Bone marrow (tissue), 2 donors: ENCODE measurements around the gene C11orf52.
A peak's percentile ranks its signal among the peaks of the same experiment; 100 is the strongest.
"Not testable (repeated sequence)": the region's sequence is repeated elsewhere in the genome, so short reads cannot be mapped to it uniquely, and the experiment has no call there.

Source experiments
- DNase-seq, 2 donors: peaks; one replicate each; lab custom pipeline; 2025; lab: John Stamatoyannopoulos, UW

Gene C11orf52

GRCh38 chr11:111913031-111913861 is 5.5 kb upstream of the C11orf52 start:
- DNase-seq, result no peak

DNA sequence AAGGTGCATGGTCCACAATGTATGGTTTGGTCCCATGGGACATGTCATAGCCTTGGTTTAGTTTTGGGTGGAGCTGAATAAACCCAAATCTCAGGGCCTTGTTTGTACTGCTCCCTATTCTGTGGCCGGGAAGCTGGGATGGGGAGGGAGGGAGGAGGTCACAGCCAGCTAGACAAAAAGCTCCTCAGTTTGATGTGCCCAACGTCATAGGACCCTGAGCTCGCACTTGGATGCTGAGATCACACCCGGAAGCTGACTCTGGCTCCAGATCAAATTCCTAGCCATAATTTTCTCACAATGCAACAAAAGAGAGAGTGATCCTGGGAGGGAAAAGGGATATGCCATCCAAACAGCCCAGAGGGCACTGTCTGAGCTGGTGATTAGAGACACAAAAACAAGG is 4.7 kb upstream of the C11orf52 start:
- DNase-seq, result no peak

DNA sequence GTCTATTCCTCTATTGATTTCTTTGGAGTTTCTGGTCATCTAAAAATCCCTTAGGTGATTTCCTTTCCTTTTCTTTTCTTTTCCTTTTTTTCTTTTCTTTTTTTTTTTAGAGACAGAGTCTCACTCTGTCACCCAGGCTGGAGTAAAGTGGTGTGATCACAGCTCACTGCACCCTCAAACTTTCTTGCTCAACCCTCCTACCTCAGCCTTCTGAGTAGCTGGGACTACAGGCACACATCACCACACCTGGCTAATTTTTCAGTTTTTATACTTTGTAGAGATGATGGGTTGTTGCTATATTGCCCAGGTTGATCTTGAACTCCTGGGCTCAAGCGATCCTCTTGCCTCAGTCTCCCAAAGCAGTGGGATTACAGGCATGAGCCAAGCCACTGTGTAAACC is 1.9 kb upstream of the C11orf52 start:
- DNase-seq, result no peak

- DNase-seq, result no peak
These were observed 1.4 kb upstream of the C11orf52 start for GRCh38 chr11:111917312-111917711.

DNA sequence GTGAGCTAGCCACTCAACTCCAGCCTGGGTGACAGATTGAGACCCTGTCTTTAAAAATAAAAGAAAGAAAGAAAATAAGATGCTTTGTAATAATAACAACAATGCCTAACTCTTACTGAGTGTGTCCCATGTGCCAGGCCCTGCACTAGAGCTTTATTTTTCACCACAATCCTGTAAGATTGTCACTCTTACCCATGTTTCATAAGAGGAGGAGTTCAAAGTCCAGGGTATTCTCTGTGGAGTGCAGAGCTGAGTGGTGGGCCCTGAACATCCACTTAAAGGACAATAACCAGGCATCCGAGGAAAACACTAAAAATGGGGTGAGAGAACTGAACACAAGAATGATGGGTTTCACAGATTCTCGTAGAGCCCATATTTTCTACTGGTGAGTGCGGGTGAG is 925 bp upstream of the C11orf52 start:
- no peak for DNase-seq

- DNase-seq, result no peak
These were observed 2.2 kb downstream of the C11orf52 start for GRCh38 chr11:111920908-111921307.

DNA sequence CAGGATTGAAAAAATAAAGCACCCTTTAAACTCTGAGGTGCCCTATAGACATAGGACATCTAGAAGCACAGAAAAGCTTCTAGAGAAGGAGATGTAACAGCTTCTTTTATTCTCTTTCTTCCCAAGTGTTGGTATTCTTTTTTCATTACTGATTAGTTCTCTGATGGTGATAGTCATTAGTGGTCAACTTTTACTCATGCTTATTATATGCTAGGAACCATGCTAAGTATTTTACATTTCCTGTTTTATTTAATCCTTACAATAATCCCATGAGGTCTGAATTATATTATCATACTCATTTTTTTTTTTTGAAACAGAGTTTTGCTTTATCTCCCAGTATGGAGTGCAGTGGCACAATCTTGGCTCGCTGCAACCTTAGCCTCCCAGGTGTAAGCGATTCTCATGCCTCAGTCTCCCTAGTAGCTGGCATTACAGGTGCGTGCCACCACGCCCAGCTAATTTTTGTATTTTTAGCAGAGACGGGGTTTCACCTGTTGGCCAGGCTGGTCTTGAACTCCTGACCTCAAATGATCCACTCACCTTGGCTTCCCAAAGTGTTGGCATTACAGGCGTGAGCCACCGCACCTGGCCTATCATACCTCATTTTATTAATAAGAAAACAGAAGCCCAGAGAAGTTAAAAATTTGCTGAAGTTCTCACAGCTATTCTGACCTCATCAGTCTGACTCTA is 3.0 kb downstream of the C11orf52 start:
- DNase-seq, result no peak

DNA sequence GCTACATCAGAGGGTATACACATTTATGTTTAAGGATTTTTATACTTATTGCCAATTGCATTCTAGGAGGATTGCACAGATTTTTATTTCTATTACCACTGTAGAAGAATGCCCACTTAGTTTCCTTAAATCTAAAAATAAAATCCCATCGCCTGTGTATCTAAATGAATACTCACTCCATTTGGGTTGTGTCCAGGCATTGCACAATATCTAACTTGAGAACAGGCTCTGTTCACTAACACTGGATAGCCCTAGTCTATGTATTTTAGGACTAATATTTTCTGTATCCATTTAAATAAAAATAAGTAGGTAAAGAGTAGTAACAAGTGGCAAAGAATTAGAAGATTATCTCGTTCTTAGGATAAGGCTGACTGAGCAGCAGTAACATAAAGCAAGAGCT is 4.1 kb downstream of the C11orf52 start:
- DNase-seq, result no peak

DNA sequence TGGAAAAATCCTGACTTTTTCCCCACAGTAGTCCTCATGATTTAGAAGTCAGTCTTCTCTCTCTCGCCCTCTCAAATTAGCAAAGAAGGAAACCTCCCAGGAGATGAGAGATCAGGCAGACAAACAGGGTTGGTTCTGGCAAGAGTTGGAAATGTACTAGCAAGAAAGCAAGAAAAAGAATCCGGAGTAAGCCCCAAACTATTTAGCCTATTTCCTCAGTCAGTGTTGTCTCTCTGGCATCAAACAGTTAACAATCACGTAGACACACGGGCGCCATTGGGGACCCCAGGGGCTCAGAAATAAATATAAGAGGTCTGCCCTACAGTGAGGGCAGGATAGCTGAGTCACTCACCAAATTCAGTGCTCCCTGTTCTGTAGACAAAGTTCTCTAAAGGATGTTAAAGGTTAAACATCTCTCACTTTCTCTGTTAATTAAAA is 4.7 kb downstream of the C11orf52 start:
- DNase-seq, result no peak

DNA sequence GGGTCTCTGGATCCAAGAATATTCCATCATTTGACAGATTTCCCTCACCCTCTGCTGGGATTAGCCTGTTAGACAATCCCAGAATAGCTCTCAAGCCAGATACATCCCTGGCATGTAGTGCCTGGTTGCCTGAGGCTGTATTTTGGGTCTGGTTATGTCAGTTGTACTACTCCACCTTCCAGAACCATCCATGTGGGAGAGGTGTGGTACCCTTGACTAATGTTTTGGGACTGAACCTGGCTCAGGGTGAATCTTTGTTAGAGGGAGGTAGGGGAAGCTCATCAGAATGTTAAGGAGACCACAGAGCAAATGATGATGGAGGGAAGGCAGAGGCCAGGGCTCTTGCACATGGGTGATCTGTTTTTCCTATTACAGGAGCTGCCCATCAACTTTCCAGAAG is 5.2 kb downstream of the C11orf52 start:
- no peak for DNase-seq

GRCh38 chr11:111925953-111926352 is 7.2 kb downstream of the C11orf52 start:
- no peak for DNase-seq

DNA sequence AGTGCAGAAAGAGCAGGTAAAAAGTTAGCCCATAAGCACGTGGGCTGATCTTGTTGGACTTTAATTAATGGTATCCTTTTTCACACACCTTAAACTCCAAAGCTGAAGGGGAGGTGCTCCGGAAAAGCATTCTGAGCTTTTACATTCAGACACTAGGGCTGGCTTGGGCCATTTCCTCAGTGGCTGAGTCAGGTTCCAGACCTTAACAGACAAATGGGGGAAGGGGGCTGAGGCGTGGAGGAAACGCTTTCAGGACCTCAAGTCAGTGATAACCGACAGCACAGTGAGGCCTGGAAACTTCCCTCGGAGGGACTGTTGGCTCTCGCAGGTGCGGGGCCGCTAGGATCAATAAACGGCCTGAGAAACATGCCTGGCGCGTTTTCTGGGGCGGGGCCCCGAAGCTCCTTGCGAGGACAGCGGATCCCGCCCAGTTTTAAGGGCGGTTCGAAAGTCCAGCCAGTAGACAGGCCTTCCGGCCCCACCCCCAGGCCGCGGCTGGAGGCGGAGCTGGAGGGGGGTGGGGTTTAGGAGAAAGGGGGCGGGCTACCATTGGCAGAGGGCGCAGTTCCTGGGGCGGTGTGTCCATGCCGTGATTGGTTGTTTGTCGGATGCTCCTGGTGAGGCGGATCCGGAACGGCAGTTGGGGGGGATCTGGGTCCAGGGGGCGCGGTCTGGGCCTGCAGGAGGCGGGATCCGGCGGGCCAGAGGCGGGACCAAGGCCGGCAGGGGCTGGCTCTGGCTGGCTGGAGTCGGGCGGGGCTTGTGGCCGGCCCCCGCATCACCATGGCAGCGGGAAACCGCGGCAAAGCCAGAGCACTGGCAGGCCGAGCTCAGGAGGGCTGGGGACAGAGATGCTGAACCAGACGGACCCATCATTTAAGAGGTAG is 8.0 kb downstream of the C11orf52 start:
- peak; percentile 90 to 96 for DNase-seq

- no peak for DNase-seq
These were observed 11.8 kb downstream of the C11orf52 start for GRCh38 chr11:111930472-111930871.

- DNase-seq, result no peak
These were observed 13.9 kb downstream of the C11orf52 start for GRCh38 chr11:111932611-111932950.

- not testable (repeated sequence) for DNase-seq
These were observed 14.5 kb downstream of the C11orf52 start for GRCh38 chr11:111933176-111933575.

DNA sequence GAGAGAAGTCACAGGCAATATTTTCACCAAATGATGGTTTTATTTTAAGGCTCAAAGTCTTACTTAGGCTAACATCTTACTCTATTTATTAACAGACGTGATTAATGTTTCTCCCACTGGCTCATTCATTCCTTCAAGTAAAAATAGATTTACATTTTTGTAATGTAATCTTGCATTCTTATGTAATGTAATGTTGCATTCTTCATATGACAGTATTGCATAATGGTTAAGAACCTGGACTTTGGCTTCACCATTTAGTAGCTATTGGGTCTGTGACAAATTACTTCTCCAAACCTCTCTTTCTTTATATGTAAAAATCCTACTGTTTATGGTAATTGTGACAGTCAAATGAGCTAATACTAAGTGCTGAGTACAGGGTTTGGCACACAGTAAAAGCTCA is 15.2 kb downstream of the C11orf52 start:
- no peak for DNase-seq

DNA sequence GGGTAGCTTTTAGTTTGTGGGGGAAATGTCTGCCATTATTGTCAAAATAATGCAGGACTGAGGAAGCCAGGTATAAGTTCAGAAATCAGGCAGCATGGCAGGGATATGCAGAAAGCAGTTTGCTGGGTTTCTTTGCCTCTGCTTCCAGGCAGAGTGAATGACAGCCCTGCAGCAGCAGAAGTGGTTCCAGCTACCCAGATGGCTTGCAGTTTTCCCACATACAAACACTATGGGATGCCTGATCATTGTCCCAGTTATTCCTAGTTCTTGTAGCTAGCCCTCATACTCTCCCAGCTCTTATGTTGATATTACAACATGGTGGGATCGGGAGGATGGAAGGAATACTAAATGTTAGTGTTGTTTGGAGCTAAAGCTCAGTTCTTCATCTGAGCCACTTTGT is 15.6 kb downstream of the C11orf52 start:
- no peak for DNase-seq

DNA sequence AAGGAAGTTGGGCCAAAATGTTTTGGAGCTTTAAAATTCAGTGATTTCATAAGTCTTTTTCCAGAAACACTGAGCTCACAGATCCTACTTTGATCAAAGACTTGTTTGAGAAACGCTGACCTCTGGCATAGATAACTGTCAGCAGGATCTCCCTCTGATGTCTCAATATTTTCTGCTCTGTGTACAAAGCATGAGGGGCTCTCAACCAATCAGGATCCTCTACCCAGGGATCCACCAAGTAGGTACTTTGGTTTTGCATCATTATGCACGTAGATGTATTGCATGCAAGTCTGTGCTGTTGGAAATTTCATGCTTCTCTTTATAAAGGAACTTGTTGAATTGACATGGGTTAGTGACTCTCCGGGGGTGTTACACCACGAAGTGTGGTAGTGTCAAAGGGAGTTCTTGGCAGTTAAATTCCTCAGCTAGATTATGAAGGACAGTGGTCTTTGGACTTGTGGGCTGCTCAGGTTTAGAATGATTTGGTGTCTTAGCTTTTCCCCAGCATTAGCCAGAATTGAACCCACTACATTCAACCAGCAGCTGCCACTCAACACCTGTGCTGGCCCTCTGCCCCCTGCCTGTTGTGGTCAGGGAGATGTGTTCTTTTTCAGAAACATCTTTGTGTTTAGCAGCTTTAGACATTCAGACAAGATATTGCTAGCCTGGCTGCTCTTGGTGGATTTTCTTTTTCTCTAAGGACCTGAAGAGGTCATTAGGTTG is 16.8 kb downstream of the C11orf52 start:
- DNase-seq, result no peak

GRCh38 chr11:111936040-111936540 is 17.4 kb downstream of the C11orf52 start:
- no peak for DNase-seq

- DNase-seq, result no peak
These were observed 18.7 kb downstream of the C11orf52 start for GRCh38 chr11:111937461-111937769.

- no peak for DNase-seq
These were observed 19.1 kb downstream of the C11orf52 start for GRCh38 chr11:111937844-111938243.

DNA sequence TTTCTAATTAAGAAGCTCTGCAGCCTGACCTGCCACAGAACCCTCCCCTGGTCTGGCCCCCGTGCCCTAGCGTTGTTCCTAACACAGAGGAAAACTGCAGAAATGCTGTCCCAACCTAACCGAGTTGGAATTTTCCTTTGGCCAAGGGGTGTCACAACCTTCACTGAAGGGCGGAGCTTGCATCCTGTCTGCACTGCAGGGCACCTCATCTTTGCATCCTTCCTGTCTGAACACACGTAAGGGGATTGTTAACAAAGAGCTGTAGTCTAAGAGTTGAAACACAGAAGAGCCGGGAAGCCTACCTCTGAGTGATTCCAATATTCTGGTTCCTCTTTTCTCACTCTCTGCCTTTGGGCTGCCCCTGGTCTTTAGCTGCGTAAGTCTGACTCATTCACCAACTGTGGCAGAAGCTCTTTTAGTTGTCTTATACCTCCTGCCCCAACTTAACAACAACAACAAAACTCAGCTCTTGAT is 20.0 kb downstream of the C11orf52 start:
- DNase-seq, result peak; percentile 18 to 91
